NOMO-1 (cell line): ENCODE data around the gene TMIE.

ENCODE experiments used
- DNase-seq, 2 experiments: peaks; one replicate each; lab custom pipeline; 2025; ENCODE audit not compliant: unreplicated experiment in 2 of 2; lab: John Stamatoyannopoulos, UW

TMIE gene

GRCh38 chr3:46755646-46756045 is 54.5 kb downstream of the TMIE start:
- DNase-seq = no peak

DNA sequence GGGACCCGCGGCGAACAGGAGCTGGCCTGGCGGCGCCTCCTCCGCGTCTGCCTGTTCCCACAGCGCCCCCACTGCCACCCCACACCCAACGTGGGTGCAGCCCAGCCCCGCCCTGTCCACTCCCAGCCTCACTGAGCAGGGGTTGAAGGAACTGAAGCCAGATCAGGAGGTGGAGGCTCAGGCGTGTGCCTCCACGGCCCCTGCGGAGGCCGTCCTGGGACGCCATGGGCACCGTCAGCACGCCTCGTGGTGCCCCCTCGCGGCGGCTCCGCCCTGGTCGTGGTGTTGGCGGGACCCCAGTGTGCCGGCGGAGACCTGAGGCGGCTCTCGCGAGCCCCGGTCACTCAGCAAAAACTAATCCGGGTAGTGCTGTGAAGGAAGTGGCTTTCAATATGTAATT is 55.5 kb downstream of the TMIE start:
- no peak for DNase-seq

GRCh38 chr3:46759239-46760167 is 58.3 kb downstream of the TMIE start:
- DNase-seq = no peak
